Liver (tissue), 9 donors: ENCODE data around the gene SLC4A3. TPM values are rescaled to one million over a fixed set of nuclear protein-coding genes. Genes with fewer than 3 reads are reported as not detected.

Experiments used
- DNase-seq: peaks from one replicate; pipeline ENCODE4 v3.0.0-alpha.2; 2017; ENCODE audit warnings: low spot score
- H3K27ac ChIP-seq, 2 donors: one replicate each; pipeline ENCODE4 v1.7.0; 2013; ENCODE audit warnings: inconsistent platforms in 2 of 2, low read length in 2 of 2, control low read depth in 1 of 2, low read depth in 1 of 2, mild to moderate bottlenecking in 1 of 2
- H3K27me3 ChIP-seq, 4 donors: one replicate each; pipeline versions ENCODE4 v1.6.1 to v1.7.0; 2013; ENCODE audit warnings: low read length in 3 of 4, inconsistent platforms in 1 of 4, mild to moderate bottlenecking in 1 of 4, moderate library complexity in 1 of 4; ENCODE audit not compliant: control insufficient read depth in 4 of 4, insufficient read depth in 4 of 4
- H3K36me3 ChIP-seq, 4 donors: one replicate each; pipeline versions ENCODE4 v1.6.1 to v1.7.0; 2013; ENCODE audit warnings: low read length in 3 of 4, mild to moderate bottlenecking in 3 of 4, low read depth in 1 of 4, moderate library complexity in 1 of 4; ENCODE audit not compliant: control insufficient read depth in 4 of 4, insufficient read depth in 3 of 4
- H3K4me1 ChIP-seq, 4 donors: one replicate each; pipeline versions ENCODE4 v1.6.1 to v1.7.0; 2013; ENCODE audit warnings: low read length in 3 of 4, mild to moderate bottlenecking in 3 of 4, moderate library complexity in 1 of 4; ENCODE audit not compliant: control insufficient read depth in 4 of 4, insufficient read depth in 4 of 4
- H3K4me3 ChIP-seq, 3 donors: one replicate each; pipeline versions ENCODE4 v1.6.1 to v1.7.0; 2013; ENCODE audit warnings: low read length in 3 of 3, control low read depth in 1 of 3, low read depth in 1 of 3, mild to moderate bottlenecking in 1 of 3
- H3K9ac ChIP-seq, 2 donors: one replicate each; pipeline ENCODE4 v1.7.0; 2013; ENCODE audit warnings: low read length in 2 of 2, mild to moderate bottlenecking in 2 of 2, moderate library complexity in 2 of 2, control low read depth in 1 of 2, low read depth in 1 of 2
- H3K9me3 ChIP-seq, 4 donors: one replicate each; pipeline versions ENCODE4 v1.6.1 to v1.7.0; 2013; ENCODE audit warnings: low read length in 3 of 4; ENCODE audit not compliant: control insufficient read depth in 4 of 4
- EGR1 ChIP-seq, 2 donors: IDR thresholded peaks; 2 replicates each; pipeline ENCODE4 v1.6.1; 2016 to 2018; ENCODE audit warnings: antibody characterized with exemption in 2 of 2, low read depth in 2 of 2
- FOXA1 ChIP-seq: IDR thresholded peaks from 2 replicates; pipeline ENCODE4 v1.6.1; 2016; ENCODE audit warnings: antibody characterized with exemption
- FOXA2 ChIP-seq: IDR thresholded peaks from 2 replicates; pipeline ENCODE4 v1.6.1; 2016; ENCODE audit warnings: antibody characterized with exemption
- GABPA ChIP-seq, 2 donors: IDR thresholded peaks in 1 of 2; conservative IDR thresholded peaks in 1 of 2; 2 replicates each; pipeline ENCODE4 v1.6.1; 2016; ENCODE audit warnings: antibody characterized with exemption in 2 of 2, mild to moderate bottlenecking in 1 of 2, moderate library complexity in 1 of 2
- HNF4A ChIP-seq, 2 donors: conservative IDR thresholded peaks; 2 replicates each; pipeline ENCODE4 v1.6.1; 2016; ENCODE audit warnings: antibody characterized with exemption in 2 of 2, mild to moderate bottlenecking in 2 of 2
- HNF4G ChIP-seq: IDR thresholded peaks from 2 replicates; pipeline ENCODE4 v1.6.1; 2016; ENCODE audit warnings: antibody characterized with exemption
- NR2F2 ChIP-seq: IDR thresholded peaks from 2 replicates; pipeline ENCODE4 v1.6.1; 2016; ENCODE audit warnings: antibody characterized with exemption
- RAD21 ChIP-seq, 2 donors: IDR thresholded peaks; 2 replicates each; pipeline ENCODE4 v1.6.1; 2016; ENCODE audit warnings: antibody characterized with exemption in 2 of 2, mild to moderate bottlenecking in 2 of 2
- RXRA ChIP-seq, 2 donors: IDR thresholded peaks; 2 replicates each; pipeline ENCODE4 v1.6.1; 2017 to 2018; ENCODE audit warnings: antibody characterized with exemption in 2 of 2, mild to moderate bottlenecking in 1 of 2
- SP1 ChIP-seq: IDR thresholded peaks from 2 replicates; pipeline ENCODE4 v1.6.1; 2018; ENCODE audit warnings: antibody characterized with exemption, mild to moderate bottlenecking
- YY1 ChIP-seq: IDR thresholded peaks from 2 replicates; pipeline ENCODE4 v1.6.1; 2016; ENCODE audit warnings: antibody characterized with exemption, mild to moderate bottlenecking
- WGBS: extraction: QIAGEN DNeasy Blood & Tissue Kit; methylation state at CpG from one replicate; pipeline ENCODE4 v1.1.7; 2013; 5-methylcytosine and 5-hydroxymethylcytosine counted together
- polyA plus RNA-seq, 2 donors: library from polyadenylated mRNA; stranded (reverse) in 1 of 2; unstranded in 1 of 2; fragments of 200-250 nt in 1 of 2; fragments of >200 nt in 1 of 2; fragmentation: Nextera tagmentation in 1 of 2; extraction: Ambion mirVana in 1 of 2; gene quantifications; one replicate each; pipeline versions ENCODE4 v1.2.1 to v1.2.3, GENCODE V29; 2013 to 2015
- total RNA-seq, 2 donors: library from RNA; depleted of rRNA; stranded (reverse); fragments of >200 nt; gene quantifications; one replicate each; pipeline ENCODE4 v1.2.3, GENCODE V29; 2014
- TF ChIP-seq, protein P1 (sequence below): IDR thresholded peaks from 2 replicates; pipeline ENCODE4 v1.6.1; 2016; ENCODE audit warnings: antibody characterized with exemption, mild to moderate bottlenecking
- TF ChIP-seq, protein P2 (sequence below): IDR thresholded peaks from 2 replicates; pipeline ENCODE4 v1.6.1; 2016; ENCODE audit warnings: antibody characterized with exemption
- TF ChIP-seq, protein P3 (sequence below): IDR thresholded peaks from 2 replicates; pipeline ENCODE4 v1.6.1; 2016; ENCODE audit warnings: antibody characterized with exemption
- TF ChIP-seq, protein P4 (sequence below): IDR thresholded peaks from 2 replicates; pipeline ENCODE4 v1.6.1; 2016; ENCODE audit warnings: antibody characterized with exemption
- TF ChIP-seq, protein P5 (sequence below): fragments of 150-350 bp; IDR thresholded peaks from 2 replicates; pipeline ENCODE4 v1.5.1; 2017; ENCODE audit warnings: improper control_type of control experiment, low read depth, low read length; ENCODE audit not compliant: missing input control
- donor health status: healthy.
- donor health status: healthy.
- donor health status: healthy.
- donor health status: healthy.
- donor health status: healthy.

Gene SLC4A3
- total and polyA plus RNA-seq, 4 donors: 0.08 to 0.19 (median 0.08) TPM

DNA sequence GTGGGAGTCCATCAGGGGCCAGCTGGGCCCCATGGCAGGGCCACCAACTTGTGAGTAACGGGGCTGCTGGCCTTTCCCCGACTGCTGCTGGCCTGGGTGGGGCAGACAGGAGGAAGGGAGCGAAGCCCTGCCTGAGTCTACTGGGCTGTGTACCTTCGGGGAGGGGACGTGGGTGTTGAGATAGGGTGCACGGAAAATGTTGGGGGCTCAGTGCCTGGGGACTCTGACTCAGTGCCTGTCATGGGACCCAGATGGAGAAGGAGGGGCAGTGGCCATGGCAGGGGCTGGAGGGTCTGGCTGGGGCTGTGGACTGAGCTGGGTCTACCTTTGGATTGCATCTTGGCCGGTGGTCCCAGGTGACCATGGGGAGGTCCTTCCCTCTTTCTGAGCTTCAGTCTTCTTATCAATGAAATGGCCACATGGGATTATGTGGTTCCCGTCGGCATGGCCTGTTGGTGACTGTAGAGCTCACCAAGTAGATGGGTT lies 4.0 kb downstream of the SLC4A3 start:
- TF ChIP-seq GABPA (IDR thresholded peaks at IDR 0.05 in 1 of 2, conservative IDR thresholded peaks at IDR 0.05 in 1 of 2): no peak
- TF ChIP-seq HNF4G: no peak
- TF ChIP-seq RXRA (IDR thresholded peaks at IDR 0.05): no peak
- TF ChIP-seq, protein P1, sequence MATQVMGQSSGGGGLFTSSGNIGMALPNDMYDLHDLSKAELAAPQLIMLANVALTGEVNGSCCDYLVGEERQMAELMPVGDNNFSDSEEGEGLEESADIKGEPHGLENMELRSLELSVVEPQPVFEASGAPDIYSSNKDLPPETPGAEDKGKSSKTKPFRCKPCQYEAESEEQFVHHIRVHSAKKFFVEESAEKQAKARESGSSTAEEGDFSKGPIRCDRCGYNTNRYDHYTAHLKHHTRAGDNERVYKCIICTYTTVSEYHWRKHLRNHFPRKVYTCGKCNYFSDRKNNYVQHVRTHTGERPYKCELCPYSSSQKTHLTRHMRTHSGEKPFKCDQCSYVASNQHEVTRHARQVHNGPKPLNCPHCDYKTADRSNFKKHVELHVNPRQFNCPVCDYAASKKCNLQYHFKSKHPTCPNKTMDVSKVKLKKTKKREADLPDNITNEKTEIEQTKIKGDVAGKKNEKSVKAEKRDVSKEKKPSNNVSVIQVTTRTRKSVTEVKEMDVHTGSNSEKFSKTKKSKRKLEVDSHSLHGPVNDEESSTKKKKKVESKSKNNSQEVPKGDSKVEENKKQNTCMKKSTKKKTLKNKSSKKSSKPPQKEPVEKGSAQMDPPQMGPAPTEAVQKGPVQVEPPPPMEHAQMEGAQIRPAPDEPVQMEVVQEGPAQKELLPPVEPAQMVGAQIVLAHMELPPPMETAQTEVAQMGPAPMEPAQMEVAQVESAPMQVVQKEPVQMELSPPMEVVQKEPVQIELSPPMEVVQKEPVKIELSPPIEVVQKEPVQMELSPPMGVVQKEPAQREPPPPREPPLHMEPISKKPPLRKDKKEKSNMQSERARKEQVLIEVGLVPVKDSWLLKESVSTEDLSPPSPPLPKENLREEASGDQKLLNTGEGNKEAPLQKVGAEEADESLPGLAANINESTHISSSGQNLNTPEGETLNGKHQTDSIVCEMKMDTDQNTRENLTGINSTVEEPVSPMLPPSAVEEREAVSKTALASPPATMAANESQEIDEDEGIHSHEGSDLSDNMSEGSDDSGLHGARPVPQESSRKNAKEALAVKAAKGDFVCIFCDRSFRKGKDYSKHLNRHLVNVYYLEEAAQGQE: no peak
- TF ChIP-seq NR2F2: no peak
- no peak for TF ChIP-seq FOXA1
- no peak for TF ChIP-seq FOXA2
- TF ChIP-seq YY1: no peak
- TF ChIP-seq EGR1 (IDR thresholded peaks at IDR 0.05; ENCODE audit: low read depth in 2 of 2): no peak
- TF ChIP-seq, protein P2, sequence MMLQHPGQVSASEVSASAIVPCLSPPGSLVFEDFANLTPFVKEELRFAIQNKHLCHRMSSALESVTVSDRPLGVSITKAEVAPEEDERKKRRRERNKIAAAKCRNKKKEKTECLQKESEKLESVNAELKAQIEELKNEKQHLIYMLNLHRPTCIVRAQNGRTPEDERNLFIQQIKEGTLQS: no peak
- TF ChIP-seq, protein P3, sequence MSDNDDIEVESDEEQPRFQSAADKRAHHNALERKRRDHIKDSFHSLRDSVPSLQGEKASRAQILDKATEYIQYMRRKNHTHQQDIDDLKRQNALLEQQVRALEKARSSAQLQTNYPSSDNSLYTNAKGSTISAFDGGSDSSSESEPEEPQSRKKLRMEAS: no peak
- TF ChIP-seq SP1: no peak
- TF ChIP-seq, protein P4, sequence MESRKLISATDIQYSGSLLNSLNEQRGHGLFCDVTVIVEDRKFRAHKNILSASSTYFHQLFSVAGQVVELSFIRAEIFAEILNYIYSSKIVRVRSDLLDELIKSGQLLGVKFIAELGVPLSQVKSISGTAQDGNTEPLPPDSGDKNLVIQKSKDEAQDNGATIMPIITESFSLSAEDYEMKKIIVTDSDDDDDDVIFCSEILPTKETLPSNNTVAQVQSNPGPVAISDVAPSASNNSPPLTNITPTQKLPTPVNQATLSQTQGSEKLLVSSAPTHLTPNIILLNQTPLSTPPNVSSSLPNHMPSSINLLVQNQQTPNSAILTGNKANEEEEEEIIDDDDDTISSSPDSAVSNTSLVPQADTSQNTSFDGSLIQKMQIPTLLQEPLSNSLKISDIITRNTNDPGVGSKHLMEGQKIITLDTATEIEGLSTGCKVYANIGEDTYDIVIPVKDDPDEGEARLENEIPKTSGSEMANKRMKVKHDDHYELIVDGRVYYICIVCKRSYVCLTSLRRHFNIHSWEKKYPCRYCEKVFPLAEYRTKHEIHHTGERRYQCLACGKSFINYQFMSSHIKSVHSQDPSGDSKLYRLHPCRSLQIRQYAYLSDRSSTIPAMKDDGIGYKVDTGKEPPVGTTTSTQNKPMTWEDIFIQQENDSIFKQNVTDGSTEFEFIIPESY: no peak
- TF ChIP-seq, protein P5, sequence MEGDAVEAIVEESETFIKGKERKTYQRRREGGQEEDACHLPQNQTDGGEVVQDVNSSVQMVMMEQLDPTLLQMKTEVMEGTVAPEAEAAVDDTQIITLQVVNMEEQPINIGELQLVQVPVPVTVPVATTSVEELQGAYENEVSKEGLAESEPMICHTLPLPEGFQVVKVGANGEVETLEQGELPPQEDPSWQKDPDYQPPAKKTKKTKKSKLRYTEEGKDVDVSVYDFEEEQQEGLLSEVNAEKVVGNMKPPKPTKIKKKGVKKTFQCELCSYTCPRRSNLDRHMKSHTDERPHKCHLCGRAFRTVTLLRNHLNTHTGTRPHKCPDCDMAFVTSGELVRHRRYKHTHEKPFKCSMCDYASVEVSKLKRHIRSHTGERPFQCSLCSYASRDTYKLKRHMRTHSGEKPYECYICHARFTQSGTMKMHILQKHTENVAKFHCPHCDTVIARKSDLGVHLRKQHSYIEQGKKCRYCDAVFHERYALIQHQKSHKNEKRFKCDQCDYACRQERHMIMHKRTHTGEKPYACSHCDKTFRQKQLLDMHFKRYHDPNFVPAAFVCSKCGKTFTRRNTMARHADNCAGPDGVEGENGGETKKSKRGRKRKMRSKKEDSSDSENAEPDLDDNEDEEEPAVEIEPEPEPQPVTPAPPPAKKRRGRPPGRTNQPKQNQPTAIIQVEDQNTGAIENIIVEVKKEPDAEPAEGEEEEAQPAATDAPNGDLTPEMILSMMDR: no peak
- no peak for TF ChIP-seq RAD21 (IDR thresholded peaks at IDR 0.05)
- no peak for TF ChIP-seq HNF4A (conservative IDR thresholded peaks at IDR 0.05)
- H3K9me3 ChIP-seq: no peaks in the 10 kb centered on the region
- H3K27me3 ChIP-seq: no peaks in the 10 kb centered on the region
- no peak overlapping the region for H3K9ac ChIP-seq
- 89% methylated on average over 9 of the region's 9 CpGs for WGBS
- H3K27ac ChIP-seq: no peak overlapping the region
- H3K4me1 ChIP-seq: peaks cover 0 to 5% (median 4%) of the 10 kb centered on the region in 4 donors
- H3K4me3 ChIP-seq: no peak overlapping the region
- no peak for DNase-seq
- no peaks in the 10 kb centered on the region for H3K36me3 ChIP-seq
